Stimulated activated CD4-positive, alpha-beta T cell treated with anti-CD3 and anti-CD28 coated beads, Interleukin-4, amount 100 ng/mL, for 4 hours (primary cell): ENCODE data around the gene BST1.
A peak's percentile ranks its signal among the peaks of the same experiment; 100 is the strongest.

Experiments
- DNase-seq, 2 experiments: peaks; one replicate each; pipeline ENCODE4 v3.0.0-alpha.2; 2020

The BST1 gene, protein sequence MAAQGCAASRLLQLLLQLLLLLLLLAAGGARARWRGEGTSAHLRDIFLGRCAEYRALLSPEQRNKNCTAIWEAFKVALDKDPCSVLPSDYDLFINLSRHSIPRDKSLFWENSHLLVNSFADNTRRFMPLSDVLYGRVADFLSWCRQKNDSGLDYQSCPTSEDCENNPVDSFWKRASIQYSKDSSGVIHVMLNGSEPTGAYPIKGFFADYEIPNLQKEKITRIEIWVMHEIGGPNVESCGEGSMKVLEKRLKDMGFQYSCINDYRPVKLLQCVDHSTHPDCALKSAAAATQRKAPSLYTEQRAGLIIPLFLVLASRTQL

DNA sequence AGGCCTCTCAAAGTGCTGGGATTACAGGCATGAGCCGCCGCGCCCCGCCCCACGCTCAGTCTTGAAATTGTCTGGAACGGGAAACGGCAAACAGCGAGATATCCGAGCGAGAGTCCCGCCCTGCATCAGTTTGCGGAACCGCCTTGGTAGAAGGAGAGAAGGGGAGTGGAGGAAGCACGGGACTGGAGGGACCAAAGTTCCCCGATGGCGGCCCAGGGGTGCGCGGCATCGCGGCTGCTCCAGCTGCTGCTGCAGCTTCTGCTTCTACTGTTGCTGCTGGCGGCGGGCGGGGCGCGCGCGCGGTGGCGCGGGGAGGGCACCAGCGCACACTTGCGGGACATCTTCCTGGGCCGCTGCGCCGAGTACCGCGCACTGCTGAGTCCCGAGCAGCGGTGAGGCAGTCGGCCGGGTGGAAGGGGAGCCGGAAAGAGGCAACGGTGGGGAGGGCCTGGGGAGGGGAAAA lies at the start of gene BST1:
TSS of gene BST1 (plus strand) at position 125 of the 463 bp plus-strand sequence. CDS start at position 205, 80 bp downstream.
- peak; percentile 27 to 38 for DNase-seq

GRCh38 chr4:15653420-15653819 lies 49.4 kb upstream of the BST1 start:
- DNase-seq, result no peak

- DNase-seq, result no peak
Measured at GRCh38 chr4:15653864-15654592, 48.8 kb upstream of the BST1 start.

DNA sequence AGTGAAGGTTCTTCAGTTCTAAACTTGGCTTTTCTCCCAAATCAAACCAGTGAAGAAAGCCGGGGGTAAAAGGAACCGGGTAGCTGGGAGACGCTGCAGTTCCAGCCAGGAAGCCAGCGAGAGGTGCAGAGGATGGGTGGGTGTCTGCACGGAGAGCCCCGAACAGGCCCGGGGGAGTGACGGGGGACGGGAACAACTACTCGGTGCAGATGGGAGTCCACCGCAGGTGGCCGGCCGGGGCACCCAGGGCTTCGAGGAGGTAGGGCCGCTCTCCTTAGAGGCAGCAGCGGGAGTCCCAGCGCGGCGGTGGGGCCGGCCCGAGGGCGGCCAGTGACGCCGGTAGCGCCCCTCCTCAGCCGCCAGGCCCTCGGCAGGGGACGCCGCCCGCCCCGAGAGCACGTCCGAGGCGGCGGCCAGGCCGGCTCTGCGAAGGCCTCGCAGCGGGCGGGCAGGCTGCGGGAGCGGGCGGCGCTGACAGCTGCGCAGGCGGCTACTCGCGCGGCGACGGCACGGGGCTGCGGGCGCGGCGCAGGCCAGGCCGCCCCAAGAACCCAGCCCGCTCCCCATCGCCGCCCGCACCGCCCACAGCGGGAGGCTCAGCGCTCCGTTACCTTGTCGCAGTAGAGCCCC lies 48.2 kb upstream of the BST1 start:
- peak; percentile 28 to 36 for DNase-seq

DNA sequence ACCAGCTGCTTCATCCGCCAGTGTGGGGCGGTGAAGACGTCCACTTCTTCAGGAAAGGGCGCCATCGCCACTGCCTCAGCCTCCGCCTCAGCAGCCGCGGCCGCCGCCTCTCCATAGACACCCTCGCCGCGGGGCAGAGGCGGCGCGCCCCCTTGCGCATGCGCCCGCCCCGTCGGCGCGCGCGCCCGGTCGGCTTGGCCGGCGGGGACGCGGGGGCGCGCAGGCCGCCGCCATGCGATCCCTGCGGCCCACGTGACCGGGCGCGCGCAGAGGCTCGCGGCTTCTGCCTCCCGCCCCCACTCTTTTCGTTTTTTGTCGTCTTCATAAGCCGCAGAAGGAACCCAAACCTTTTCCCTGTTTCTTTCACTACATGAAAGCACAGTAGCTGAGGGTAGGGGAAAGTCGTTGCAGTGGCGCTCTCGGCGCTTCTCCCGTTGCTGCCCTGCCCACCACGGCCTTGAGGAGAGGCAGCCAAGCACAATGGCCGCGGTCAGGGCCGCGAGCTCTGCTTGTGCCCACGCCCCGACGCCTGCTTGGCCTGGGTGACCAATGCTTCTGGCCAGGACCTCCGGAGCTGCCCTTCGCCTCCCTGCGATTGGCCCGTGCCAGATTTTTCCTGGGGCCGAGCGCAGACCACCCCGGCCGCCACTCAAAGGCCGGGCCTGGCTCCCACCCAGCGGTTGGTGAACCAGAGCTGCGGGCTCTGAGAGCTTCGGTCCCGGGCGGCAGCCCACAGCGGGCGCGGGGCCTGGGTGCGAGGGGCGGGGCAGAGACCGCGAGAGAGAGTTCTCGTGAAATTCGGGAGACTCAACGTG lies 47.4 kb upstream of the BST1 start, which contains the start of gene FBXL5:
TSS of gene FBXL5 (minus strand) at position 135 of the 815 bp plus-strand sequence. CDS start at position 65, 70 bp downstream.
- DNase-seq, result peak; percentile 80 to 82

- no peak for DNase-seq
Measured at GRCh38 chr4:15656038-15656470, 46.8 kb upstream of the BST1 start.

GRCh38 chr4:15657366-15657765 lies 45.5 kb upstream of the BST1 start:
- DNase-seq, result no peak

- no peak for DNase-seq
Measured at GRCh38 chr4:15658136-15658770, 44.6 kb upstream of the BST1 start.

DNA sequence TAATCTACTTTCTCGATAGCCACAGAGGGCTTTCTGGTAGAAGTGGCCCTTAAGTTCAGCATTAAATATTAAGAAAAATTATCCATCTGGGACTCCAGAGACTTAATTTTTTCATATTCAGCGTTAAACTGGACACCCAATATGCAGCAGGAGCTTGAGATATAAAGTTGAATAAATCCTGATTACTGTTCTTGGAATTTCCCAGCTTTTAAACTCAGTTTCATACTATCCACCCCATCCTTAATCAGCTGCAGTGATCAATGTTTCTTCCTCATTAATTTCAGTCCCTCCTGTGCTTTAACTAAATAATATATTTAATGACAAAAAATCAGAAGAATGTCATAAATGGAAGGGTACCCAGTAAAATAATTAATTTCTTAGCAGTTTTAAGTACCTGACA lies 44.1 kb upstream of the BST1 start:
- no peak for DNase-seq

DNA sequence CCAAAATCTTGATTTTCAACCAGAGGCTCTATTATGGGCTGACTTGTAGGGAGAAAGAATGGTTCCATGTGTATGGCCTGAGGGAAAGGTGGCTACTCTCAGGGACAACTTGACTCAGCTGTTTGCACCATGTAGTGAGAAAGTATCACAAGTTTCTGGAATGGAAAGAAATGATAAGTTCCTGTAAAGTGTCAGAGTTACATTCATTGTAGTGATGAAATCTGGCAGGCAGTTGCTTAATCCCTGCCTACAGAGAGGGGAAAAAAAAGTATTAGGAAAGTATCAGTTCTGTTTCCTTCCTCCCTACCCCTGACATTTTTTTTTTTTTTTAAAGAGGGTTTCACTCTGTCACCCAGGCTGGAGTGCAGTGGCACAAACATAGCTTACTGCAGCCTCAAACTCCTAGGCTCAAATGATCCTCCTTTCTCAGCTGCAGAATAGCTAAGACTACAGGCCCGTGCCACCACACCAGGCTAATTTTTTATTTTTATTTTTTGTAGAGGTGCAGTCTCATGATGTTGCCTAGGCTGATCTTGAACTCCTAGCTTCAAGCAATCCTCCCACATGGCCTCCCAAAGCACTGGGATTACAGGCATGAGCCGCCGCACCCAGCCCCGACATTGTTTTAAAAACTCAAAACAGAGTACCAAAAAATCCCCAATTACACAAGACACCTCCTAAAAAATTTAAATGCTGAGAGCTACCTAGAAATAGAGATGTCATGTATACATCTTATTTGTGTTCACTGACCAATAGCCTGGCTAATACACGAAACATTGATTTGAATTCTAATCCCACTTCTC lies 42.9 kb upstream of the BST1 start:
- DNase-seq, result no peak

- no peak for DNase-seq
Measured at GRCh38 chr4:15665753-15666365, 37.0 kb upstream of the BST1 start.

DNA sequence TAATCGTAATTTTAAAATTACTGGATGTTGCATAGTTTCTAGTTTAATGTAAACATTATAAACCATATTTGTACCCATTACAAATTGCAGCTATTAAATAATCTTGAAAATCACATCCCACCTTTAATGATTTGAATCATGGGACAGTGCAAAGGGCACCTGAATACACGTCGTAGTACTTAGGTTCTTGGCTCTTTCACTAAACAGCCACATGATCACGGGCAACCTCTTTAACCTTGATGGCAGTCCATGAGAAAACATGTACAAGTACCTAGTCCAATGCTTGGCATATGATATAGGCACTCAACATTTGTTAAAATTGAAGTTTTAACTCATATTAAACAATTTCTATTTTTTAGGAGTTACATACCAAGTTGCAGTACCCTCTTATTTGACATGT lies 35.9 kb upstream of the BST1 start:
- DNase-seq, result no peak

GRCh38 chr4:15668566-15669435 lies 34.1 kb upstream of the BST1 start:
- DNase-seq, result no peak

- DNase-seq, result no peak
Measured at GRCh38 chr4:15670576-15670975, 32.3 kb upstream of the BST1 start.

GRCh38 chr4:15672101-15672500 lies 30.8 kb upstream of the BST1 start:
- DNase-seq, result no peak

DNA sequence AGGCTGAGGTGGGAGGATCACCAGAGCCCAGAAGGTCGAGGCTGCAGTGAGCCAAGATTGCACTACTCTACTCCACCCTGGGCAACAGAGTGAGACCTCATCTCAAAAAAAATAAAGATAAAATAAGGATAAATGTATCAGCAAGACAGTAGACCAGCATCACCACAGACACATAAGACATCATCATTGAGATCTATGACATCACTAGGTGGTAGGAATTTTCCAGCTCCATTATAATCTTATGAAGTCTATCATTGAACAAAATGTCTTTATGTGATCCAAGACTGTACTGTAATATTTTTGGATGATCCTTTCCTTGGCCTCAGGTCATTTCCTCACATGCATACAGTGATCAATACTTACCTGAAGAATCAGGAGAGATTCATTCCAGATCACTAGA lies 29.5 kb upstream of the BST1 start:
- no peak for DNase-seq

DNA sequence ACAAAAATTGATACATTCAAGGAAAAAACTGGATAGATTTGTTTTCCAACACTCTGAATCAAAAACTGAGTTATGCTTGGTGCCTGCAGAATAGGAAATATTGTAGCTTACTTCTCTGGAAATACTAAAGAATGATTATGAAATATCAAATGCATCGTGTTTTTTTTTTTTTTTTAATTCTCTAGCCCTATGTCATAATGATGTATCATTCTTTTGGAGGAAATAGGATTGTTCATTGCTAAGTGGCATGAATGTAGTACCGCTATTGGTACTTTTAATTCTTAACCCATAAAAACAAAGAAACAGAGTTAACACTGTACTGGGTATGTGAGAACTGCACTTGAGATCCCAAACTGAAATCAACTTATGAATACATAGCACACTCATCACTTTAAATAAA lies 28.8 kb upstream of the BST1 start:
- DNase-seq, result no peak

- DNase-seq, result no peak
Measured at GRCh38 chr4:15674926-15675325, 27.9 kb upstream of the BST1 start.

GRCh38 chr4:15675356-15675755 lies 27.5 kb upstream of the BST1 start:
- DNase-seq, result no peak

GRCh38 chr4:15676039-15676438 lies 26.8 kb upstream of the BST1 start:
- DNase-seq, result no peak
